GM12874 (cell line): ENCODE measurements around the gene HMCN2.
A peak's percentile ranks its signal among the peaks of the same experiment; 100 is the strongest.

Source experiments
- CTCF ChIP-seq: IDR thresholded peaks from 2 replicates; pipeline ENCODE4 v1.5.1; 2011; ENCODE audit warnings: low read depth, mild to moderate bottlenecking, control low read depth, low read length, moderate library complexity; ENCODE audit not compliant: insufficient read depth

The HMCN2 gene

GRCh38 chr9:130239741-130240241 lies 25.8 kb upstream of the HMCN2 start:
- no peak for TF ChIP-seq CTCF

GRCh38 chr9:130240410-130241197 lies 25.0 kb upstream of the HMCN2 start:
- no peak for TF ChIP-seq CTCF

- no peak for TF ChIP-seq CTCF
Observed at GRCh38 chr9:130241198-130241535, 24.4 kb upstream of the HMCN2 start.

- TF ChIP-seq CTCF = no peak
Observed at GRCh38 chr9:130242270-130243014, 23.1 kb upstream of the HMCN2 start.

GRCh38 chr9:130243015-130243881 lies 22.3 kb upstream of the HMCN2 start:
- peak; percentile 85 for TF ChIP-seq CTCF

GRCh38 chr9:130243882-130244170 lies 21.7 kb upstream of the HMCN2 start:
- no peak for TF ChIP-seq CTCF

- TF ChIP-seq CTCF = no peak
Observed at GRCh38 chr9:130244548-130245165, 20.9 kb upstream of the HMCN2 start.
